Stimulated activated CD8-positive, alpha-beta memory T cell treated with anti-CD3 and anti-CD28 coated beads, Interleukin-4, amount 100 ng/mL, for 4 hours (primary cell): ENCODE results near the gene ASIC2.

ENCODE experiments used
- DNase-seq, 2 donors: peaks; one replicate each; pipeline ENCODE4 v3.0.0-alpha.2; 2020; ENCODE audit warnings: low read depth in 2 of 2, low spot score in 1 of 2

ASIC2 gene

DNA sequence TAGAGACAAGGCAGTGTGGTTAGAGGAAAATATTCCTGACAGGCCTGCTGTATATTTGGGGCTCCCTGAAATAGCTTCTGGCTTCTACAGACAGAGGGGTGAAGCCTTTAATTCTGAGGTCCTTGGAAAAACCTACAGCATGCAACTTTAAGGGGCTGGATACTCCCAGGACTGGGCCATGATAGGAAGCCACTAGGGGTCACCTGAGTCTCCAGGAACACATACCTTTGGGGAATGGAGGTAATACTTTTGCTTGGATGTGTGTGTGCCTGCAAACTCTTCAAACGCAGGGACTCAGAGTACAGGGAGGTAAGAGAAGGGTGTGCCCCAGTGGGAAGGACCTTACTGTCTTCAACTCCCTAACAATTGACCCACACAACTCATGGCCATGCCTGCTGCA, 4.1 kb downstream of the ASIC2 start:
- no peak for DNase-seq

DNA sequence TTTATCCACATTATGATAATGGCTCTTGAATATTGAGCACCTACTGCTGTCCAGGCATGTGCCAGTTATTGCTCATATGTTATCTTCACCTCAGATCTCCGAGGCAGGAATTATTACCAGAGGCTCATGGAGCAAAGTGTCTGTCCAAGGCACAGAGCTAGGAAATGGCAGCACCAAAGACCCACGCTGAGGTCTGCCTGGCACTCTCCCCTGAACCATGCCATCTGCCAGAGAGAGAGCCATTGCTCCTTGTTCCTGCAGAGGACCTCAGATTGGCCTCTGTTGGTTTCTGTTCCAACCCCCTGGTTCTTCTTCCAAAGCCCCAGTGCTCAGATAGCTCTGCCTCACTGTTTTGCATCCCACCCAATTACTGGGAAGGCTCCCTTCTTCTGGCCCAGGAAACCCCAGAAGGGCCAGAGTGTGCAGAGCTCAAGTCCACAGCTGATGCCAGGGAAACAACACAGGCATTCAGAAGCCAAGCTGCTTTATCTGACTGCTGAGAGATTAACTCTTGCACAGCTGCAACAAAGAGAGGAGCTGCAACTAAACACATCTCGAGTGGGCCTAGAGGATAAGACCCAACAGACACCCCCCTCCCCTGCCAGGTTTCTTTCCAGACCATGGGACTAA, 5.9 kb downstream of the ASIC2 start:
- DNase-seq = no peak

DNA sequence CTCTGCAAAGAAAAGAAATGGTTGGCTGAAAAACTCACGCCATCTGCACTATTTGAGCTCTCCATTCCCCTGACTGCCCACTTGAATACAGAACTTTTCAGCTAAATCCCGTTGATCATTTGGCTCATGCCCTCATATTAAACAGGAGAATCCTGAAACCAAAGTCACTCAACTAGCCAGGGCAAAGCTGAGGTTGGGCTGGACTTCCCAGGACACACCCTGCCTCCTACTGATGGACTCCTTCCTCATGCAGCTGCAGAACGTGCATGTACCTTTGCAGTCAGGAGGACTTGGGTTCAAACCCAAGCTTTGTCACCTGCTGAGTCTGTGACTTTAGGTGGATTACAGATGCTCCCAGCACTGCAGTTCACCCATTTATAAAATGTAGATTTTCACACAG, 7.7 kb downstream of the ASIC2 start:
- DNase-seq = no peak

DNA sequence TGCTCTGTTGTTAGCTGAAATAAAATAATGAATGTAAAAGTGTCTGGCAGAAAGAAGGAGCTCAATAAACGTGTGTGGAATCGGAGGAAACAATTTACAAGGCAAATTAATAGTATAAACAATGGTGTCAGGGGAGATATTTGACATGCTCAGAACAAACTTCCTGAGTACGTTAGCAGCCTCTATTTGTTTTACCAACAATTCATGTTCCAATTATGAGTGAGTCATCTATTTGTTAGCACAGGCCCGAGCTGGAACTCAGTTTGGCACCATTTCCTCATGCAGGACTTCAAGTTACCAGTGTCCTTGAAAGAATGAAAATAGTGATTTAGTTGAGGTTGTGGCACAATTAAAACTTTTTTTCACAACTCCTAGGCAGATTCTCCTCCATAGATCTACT, 9.1 kb downstream of the ASIC2 start:
- DNase-seq = no peak

DNA sequence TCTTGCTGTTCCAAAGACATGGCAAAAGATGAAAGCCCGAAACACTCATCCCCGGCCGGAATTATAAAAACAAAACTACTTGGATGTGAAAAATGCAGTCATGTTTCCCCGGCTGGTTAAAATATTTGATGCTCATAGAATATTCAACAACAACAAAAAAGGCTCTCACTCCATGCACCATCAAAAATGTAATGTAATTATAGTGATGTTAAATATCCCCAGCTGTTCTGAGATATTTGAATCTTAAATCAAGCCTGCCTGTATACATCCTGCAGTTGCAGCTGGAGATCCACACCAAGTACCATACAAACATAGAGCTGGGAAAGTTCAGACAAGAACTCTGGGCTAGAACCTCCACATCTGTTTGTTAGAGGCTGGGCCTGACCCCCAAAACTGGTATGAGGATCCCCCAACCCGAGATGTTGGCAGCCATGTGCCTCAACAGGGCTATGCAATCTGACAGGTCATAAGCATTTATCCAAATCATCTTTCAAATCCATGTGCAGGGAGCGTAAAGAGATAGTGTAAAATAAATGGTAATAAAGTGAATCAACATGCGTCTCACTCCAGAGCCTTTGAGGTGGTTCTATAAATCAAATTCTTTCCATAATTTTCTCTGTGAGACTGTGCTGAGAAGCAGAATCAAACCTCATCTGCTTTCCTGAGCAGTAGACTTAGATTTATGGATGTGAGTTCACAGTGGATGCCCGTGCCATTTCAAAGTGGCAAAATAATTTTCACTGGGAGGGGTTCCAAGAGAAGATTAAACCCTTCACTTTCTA, 12.7 kb downstream of the ASIC2 start:
- DNase-seq = no peak

DNA sequence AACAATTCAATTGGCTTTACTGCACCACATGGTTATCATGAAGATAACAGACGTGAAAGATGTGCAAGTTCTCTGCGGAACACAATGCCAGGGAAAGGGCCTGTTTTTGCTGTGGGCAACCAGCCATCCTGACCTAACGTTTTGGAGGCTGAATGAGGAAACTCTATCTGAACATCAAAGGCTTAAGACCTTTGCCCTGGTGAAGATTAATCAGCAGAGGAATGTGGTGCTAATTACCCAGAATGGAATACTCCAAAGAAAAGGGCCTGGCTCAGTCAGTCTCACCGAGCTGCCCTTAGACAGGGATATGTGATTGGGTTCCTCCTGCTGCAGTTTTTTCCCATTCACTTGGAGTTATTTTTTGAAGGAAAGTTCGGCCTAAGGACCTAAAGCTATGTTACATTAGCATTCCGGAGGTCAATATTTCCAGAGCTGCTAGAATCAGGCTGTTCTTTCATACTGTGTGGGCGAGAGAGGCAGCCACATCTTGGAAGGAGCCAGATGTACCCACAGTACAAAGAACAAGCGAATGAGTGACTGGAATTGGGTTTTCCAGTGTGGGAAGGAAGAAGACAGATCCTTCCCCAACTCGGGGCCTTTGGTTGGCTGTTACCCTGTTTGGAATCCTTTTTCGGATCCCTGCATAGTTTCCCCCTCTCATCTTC, 15.5 kb downstream of the ASIC2 start:
- no peak for DNase-seq

DNA sequence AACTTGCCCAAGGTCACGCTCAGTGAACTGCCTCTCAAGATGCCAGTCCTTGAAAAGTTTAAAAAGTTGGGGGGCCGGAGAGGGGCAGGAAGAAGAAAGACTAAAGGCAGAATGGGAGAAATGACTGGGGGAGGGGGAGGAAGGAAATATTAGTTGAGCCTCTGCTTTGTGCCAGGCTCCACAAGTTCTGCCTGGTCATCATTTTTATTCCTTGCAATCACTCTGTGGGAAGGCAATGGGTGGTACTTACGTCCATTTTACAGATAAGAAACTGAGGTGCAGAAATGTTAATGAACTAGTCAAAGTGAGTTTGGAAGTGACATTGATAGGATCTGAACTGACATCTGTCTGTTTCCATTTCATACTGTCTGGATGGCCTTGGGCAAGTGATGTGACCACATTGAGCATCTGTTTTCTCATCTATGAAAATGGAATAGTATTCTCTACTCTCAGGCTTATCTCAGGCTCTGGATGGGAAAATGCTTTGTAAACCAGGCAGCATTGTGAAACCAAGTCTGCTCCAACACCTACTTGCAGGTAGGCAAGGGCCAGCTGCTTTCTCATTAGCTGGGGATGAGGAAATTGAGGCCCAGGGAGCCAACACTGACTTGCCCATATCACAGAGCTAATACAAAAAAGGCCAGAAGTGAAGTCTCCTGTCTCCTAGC, 19.2 kb downstream of the ASIC2 start:
- DNase-seq = no peak

DNA sequence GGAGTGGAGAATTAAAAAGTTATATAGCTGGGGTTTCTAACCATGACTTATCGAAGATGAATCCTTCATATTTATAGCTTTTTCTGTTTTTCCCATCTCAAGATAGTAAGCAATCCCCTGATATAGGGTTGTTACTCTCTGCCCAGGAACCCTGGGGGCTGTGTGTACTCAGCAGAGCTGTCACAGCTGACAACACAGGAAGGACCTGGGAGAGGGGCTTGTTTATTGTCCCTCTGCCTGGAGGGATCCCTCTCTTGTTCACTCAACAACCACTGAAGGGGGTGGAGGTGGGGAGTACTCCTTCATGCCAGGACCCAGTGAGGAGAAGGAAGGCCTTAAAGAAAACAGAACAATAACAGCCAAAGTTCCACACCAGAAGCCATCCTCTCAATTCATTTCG, 19.8 kb downstream of the ASIC2 start:
- no peak for DNase-seq

DNA sequence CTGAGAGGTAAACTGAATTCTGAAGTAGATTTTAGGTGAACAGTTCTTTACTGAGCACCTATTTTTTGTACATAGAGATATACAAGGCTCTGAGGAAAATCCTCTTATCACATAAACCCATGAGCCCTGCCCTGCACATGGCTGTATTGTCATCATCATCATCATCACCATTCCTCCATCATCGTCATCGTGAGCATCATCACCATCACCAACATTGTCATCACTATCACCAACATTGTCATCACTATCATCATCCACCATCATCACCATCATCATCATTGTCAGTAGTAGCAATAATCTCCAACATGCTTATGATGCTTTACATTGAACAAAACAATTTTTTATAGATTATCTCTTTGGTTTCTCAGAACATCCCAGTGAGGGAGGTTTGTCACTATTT, 20.7 kb downstream of the ASIC2 start:
- no peak for DNase-seq

DNA sequence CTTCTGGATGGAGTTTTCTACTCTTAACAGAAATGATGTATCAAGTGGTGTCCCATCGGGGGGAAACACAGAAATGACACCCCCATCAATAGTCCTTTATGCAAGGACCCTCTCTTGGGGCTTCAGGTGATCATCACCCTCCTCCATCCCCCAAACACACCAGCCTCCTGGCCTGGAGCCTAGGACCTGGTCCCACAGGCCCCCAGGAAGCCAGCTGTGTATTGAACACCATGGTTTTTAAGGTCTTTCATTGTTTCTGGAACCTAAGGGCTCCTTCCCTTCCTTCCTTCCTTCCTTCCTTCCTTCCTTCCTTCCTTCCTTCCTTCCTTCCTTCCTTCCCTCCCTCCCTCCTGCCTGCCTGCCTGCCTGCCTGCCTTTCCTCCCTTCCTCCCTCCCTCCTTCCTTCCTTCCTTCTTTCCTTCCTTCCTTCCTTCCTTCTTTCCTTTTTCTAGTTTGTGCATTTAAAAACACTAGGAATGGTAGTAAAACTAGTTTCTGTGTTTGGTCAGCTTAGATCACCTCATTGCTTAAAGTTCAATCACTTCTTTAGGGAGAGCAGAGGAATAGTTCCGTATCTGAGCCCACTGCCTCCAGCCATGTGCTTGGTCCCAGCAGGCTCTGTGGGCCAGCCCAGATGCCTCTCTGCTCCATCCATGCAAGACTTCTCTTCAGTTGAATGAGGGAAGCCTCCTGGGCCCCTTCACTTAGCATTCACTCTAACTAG, 23.6 kb downstream of the ASIC2 start:
- no peak for DNase-seq

DNA sequence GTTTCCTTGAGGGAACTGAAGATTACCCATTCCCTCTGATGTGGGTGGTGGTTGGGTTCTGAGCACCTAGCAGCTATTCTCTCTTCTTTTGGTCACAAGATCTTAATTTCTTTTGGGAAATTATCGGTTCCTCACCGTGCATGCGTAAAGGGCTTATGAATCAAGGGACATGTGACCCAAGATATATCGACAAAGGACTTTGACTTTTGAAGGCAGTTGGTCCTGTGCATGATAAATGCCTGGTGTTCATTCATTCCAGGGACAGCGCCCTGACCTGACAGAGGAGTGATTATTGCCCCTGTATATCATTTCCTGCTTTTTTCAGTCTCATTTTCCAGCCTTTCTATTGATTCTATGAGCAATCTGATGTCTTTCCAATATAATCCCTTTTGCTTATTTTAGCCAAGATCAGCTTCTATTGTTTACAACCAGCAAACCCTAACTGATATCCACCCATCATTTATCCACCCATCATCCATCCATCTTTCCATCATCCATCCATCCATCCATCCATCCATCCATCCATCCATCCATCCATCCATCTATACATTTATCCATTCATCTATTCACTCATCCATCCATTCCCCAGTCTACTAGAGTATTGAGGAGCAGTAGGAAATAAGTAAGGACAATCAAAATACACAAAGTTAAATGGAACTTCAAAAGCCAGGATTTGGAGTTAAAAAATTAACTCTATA, 25.1 kb downstream of the ASIC2 start:
- no peak for DNase-seq

DNA sequence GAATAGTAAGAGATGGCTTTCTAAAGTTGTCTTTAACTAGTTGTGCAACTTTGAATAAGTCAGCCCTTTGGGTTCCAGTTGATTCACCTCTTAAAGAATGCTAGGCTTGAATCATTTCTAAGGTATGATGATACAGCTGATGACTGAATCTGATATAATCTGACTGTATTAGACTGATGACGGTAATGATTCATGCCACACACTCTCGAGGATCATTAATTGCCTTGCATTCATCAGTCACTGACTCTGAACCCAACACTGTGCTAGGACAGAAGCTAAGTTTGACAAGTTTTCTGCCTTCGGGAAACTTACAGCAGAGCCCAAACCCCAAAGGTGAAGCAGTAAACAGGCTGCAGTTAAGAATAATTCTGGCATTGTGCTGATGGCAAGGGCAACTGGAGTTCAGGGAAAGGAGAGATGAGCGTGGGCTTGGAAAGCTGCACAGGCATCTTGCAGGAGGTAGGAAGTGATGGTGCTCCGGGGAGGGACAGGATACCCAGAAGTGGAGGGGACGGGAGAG, 25.8 kb downstream of the ASIC2 start:
- no peak for DNase-seq

DNA sequence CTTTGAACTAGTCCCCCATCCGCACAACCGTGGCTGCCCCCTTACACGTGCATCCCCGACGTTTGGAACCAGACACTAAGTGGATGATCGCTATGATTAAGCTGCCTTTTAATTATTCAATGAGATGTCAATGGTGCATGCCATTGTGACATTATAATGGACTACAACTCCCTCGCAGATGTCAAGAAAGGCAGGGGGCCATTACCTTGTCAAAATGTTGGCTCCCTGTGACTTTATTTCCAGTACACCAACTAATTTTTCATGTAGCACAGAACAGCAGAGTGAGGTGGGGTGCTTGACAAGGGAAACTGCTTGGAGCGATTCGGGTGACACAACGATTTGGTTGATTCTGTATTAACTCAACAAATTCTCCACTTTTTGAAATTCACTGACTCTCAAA, 26.5 kb downstream of the ASIC2 start:
- no peak for DNase-seq

DNA sequence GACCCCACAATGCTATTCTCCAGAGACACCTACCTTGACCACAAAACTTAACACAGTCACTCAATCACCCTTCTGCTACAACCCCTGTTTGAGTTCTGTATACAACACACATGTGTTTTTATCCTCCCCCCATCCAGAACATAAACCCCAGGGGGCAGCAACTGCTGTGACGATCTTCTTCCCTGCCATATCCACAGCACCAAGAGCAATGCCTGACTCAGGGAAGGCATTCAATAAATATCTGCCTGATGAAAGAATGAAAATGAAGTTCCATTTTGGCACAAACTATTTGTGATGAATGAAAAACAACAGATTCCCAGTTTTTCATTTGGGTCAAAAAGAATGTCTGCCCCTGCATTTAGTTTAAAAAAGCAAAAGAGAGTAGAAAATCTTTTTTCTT, 27.0 kb downstream of the ASIC2 start:
- no peak for DNase-seq

DNA sequence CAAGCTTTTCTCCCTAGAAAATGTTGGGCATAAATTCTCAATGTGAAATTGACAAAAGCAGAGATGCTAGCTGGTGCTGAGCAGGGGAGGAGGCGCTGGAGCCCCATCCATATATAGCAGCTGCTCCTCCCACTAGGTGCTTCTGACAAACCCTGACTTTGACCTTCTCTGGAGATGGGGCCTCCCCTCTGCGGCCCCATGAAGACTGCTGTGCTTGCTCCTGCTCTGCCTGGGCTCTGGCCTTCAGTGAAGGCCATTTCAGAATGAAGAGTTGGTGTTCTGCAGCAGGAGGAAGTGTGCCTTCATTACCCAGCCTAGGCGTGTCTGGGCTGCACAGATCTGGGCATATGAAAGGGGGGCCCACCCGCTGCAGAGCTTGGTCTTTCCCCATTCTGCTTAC, 29.7 kb downstream of the ASIC2 start:
- DNase-seq = no peak

DNA sequence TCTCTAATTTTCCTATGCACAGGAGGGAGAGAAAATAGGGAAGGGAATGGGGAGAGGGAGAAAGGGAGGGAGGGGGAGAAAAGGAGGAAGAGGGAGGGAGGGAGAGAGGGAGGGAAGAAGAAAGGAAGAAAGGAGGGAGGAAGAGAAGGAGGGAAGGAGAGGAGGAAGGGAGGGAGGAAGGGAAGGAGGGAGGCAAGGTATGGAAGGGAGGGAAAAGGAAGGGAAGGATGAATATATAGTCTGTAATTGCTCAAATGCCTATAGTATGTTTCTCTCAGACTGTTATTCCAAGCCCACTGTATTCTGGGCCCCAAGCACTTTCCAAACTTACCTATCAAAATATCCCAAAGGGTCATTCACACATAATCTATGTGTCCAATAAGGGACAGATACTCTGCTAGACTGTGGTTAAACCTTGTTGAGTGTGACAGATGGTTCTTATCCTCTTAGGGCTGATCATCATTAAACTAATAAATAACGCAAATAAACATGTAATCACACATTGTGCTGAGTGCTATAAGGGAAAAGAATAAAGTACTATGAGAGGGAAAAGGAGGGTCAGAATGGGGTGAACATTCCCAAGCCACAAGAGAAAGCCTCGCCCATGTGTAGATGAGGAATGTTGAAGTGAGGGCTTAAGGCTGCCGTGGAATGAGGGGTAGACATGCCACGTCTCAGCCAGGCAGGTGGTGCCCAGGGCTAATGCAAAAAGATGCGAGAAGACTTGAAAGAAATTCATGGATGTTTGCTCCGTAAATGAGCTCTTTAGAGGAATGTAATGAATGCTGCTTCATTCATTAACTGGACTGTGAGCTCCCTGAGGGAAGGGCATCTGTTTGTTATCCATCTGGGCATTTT, 30.6 kb downstream of the ASIC2 start:
- DNase-seq = no peak

DNA sequence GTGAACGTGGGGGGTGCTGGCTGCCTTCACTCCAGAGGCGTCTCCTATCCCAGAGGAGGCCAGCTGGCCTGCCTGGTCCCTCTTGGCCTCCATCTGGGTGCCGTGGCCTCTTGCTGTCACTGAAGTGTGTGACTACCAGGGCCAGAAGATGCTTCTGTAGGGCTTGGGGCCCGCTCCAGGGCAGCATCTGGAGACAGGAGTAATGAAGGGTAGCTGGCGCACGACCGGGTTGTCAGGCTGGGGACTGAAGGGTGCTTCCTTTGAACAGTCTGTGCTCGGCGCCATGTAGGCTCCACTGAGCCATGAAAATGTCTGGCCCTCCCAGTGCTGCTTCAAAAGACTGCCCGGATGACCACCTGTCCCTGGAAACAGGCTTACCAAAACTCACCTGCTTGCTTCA, 31.3 kb downstream of the ASIC2 start:
- DNase-seq = no peak

DNA sequence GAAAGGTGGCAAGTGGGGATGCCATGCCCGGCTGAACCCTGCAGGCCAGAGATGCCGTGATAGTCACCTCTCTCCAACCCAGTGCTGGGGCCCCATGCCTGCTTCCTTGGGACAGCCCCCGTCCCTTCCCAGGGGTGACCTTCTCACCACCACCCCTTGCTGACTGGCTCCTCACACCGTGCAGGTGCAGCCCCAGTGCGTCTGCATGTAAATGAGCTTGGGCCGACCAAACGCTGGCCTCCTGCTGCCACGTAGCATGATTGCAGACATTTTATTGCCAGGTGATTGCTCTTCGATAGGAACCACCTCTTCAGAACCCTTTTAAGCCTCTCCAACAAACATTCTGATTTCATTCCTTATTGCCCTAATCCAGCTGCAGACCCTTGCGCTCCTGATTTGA, 32.5 kb downstream of the ASIC2 start:
- DNase-seq = no peak

DNA sequence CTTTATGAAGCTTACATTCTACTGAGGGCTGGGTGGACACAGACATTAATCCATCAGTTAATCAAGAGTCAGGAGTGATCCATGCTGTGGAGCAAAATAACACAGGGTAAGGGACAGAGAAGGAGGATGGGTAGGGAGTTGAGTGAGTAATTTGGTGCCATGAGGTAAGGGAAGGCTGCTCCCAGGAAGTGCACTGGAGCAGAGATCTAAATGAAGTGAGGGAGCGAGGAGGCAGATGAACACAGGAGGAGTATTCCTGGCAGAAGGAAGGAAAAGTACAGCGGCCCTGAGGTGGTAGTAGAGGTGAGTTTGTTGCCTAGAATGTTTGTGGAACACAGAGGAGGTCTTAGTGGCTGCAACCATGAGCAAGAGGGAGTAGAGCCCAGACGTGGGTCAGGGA, 34.8 kb downstream of the ASIC2 start:
- DNase-seq = no peak

DNA sequence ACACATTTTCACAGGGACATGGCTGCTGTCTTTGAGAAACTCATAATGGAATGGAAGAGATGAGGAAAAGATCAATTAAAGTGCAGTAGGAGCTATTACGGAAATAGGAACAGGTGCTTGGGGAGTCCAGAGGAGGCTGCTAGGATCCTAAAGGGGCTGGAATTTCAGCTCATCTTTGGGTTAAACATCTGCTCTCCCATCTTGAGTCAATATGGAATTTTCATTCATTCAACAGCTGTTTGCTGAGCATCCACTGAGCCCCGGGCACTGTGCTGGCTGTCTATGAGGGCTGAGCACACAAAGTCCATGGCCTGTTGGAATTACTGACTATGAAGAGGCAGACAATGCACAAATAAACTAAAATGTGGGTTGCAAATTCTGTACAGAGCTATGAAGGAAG, 47.9 kb downstream of the ASIC2 start:
- no peak for DNase-seq
